Spinal cord (tissue), 10 donors: ENCODE results near the gene MTREX. TPM values are rescaled to one million over a fixed set of nuclear protein-coding genes. Genes with fewer than 3 reads are reported as not detected.

Source experiments
- DNase-seq, 6 donors: peaks; one replicate each; pipeline versions ENCODE4 v3.0.0 to v3.0.0-alpha.2; 2013 to 2015; ENCODE audit warnings: low spot score in 6 of 6, low read depth in 4 of 6
- H3K27ac ChIP-seq: one replicate; pipeline ENCODE4 v1.5.1; 2013; ENCODE audit warnings: low read depth, low read length, control low read depth
- H3K27me3 ChIP-seq: one replicate; pipeline ENCODE4 v1.6.1; 2013; ENCODE audit warnings: low read length; ENCODE audit not compliant: control insufficient read depth, insufficient read depth
- H3K36me3 ChIP-seq: one replicate; pipeline ENCODE4 v1.6.1; 2013; ENCODE audit warnings: low read length; ENCODE audit not compliant: control insufficient read depth, insufficient read depth
- H3K4me1 ChIP-seq: one replicate; pipeline ENCODE4 v1.6.1; 2013; ENCODE audit warnings: low read length; ENCODE audit not compliant: control insufficient read depth, insufficient read depth
- H3K4me3 ChIP-seq: one replicate; pipeline ENCODE4 v1.5.1; 2013; ENCODE audit warnings: low read depth, low read length, control low read depth
- H3K9me3 ChIP-seq: one replicate; pipeline ENCODE4 v1.6.1; 2013; ENCODE audit warnings: low read length; ENCODE audit not compliant: control insufficient read depth, insufficient read depth
- WGBS: methylation state at CpG from one replicate; pipeline ENCODE4 v1.1.5; 2013; ENCODE audit warnings: missing lambda C conversion rate; ENCODE audit not compliant: insufficient coverage; 5-methylcytosine and 5-hydroxymethylcytosine counted together
- polyA plus RNA-seq, 2 donors: library from polyadenylated mRNA; unstranded; fragments of 120-200 nt; gene quantifications; one replicate each; pipeline ENCODE4 v1.2.1, GENCODE V29; 2013; ENCODE audit not compliant: insufficient read length in 2 of 2
- total RNA-seq, 2 donors: library from RNA; depleted of rRNA in 1 of 2; stranded (reverse); fragments of 120-200 nt in 1 of 2; fragments of >200 nt in 1 of 2; gene quantifications; one replicate each; pipeline versions ENCODE4 v1.2.3 to v1.2.4, GENCODE V29; 2013 to 2014
- donor health status: healthy.

The MTREX gene
- total and polyA plus RNA-seq, 4 donors, result 58.9 to 92.6 (median 71.3) TPM

GRCh38 chr5:55338810-55339243 lies 31.0 kb downstream of the MTREX start:
- Histone ChIP-seq H3K4me1 (no peaks in the 10 kb centered on the region), H3K27ac (no peak overlapping the region), H3K4me3 (no peak overlapping the region), H3K27me3 (no peaks in the 10 kb centered on the region), H3K9me3 (no peaks in the 10 kb centered on the region), H3K36me3 (peaks cover 6% of the 10 kb centered on the region)
- no peak for DNase-seq
- no CpG with 5 or more reads among the region's 5 CpGs for WGBS

GRCh38 chr5:55343107-55343506 lies 35.3 kb downstream of the MTREX start:
- Histone ChIP-seq H3K27me3 (no peaks in the 10 kb centered on the region), H3K9me3 (no peaks in the 10 kb centered on the region), H3K36me3 (peaks cover 20% of the 10 kb centered on the region), H3K4me1 (no peaks in the 10 kb centered on the region), H3K27ac (no peak overlapping the region), H3K4me3 (no peak overlapping the region)
- 93% methylated on average over 3 of the region's 4 CpGs for WGBS
- no peak for DNase-seq

GRCh38 chr5:55343609-55344008 lies 35.8 kb downstream of the MTREX start:
- Histone ChIP-seq H3K27me3 (no peaks in the 10 kb centered on the region), H3K9me3 (no peaks in the 10 kb centered on the region), H3K4me3 (no peak overlapping the region), H3K36me3 (peaks cover 21% of the 10 kb centered on the region), H3K27ac (no peak overlapping the region), H3K4me1 (no peaks in the 10 kb centered on the region)
- no CpG with 5 or more reads among the region's 1 CpG for WGBS
- no peak for DNase-seq

GRCh38 chr5:55344392-55344992 lies 36.7 kb downstream of the MTREX start:
- Histone ChIP-seq H3K27me3 (no peaks in the 10 kb centered on the region), H3K36me3 (peaks cover 25% of the 10 kb centered on the region), H3K4me3 (no peak overlapping the region), H3K4me1 (no peaks in the 10 kb centered on the region), H3K27ac (no peak overlapping the region), H3K9me3 (no peaks in the 10 kb centered on the region)
- no CpG with 5 or more reads among the region's 2 CpGs for WGBS
- peak; percentile 26 to 86 (median 59) for DNase-seq

- no peak overlapping the region for H3K4me3 ChIP-seq
- H3K27ac ChIP-seq, result no peak overlapping the region
- H3K36me3 ChIP-seq, result peaks cover 25% of the 10 kb centered on the region
- 100% methylated on average over 3 of the region's 4 CpGs for WGBS
- DNase-seq, result no peak
- no peaks in the 10 kb centered on the region for H3K9me3 ChIP-seq
- H3K27me3 ChIP-seq, result no peaks in the 10 kb centered on the region
- no peaks in the 10 kb centered on the region for H3K4me1 ChIP-seq
Measured at GRCh38 chr5:55345327-55345726, 37.5 kb downstream of the MTREX start.

GRCh38 chr5:55347786-55348185 lies 40.0 kb downstream of the MTREX start:
- no peak overlapping the region for H3K4me3 ChIP-seq
- no peaks in the 10 kb centered on the region for H3K27me3 ChIP-seq
- H3K9me3 ChIP-seq, result no peaks in the 10 kb centered on the region
- WGBS, result 100% methylated on average over 1 of the region's 3 CpGs
- DNase-seq, result no peak
- no peaks in the 10 kb centered on the region for H3K4me1 ChIP-seq
- no peak overlapping the region for H3K27ac ChIP-seq
- H3K36me3 ChIP-seq, result peaks cover 24% of the 10 kb centered on the region

- no peak for DNase-seq
- no peaks in the 10 kb centered on the region for H3K27me3 ChIP-seq
- peaks cover 30% of the 10 kb centered on the region for H3K36me3 ChIP-seq
- H3K9me3 ChIP-seq, result no peaks in the 10 kb centered on the region
- no peak overlapping the region for H3K4me3 ChIP-seq
- H3K27ac ChIP-seq, result no peak overlapping the region
- WGBS, result no CpG with 5 or more reads among the region's 1 CpG
- H3K4me1 ChIP-seq, result no peaks in the 10 kb centered on the region
Measured at GRCh38 chr5:55350754-55351153, 43.0 kb downstream of the MTREX start.

GRCh38 chr5:55356896-55357295 lies 49.1 kb downstream of the MTREX start:
- H3K4me1 ChIP-seq, result no peaks in the 10 kb centered on the region
- WGBS, result 100% methylated on average over 3 of the region's 4 CpGs
- peaks cover 25% of the 10 kb centered on the region for H3K36me3 ChIP-seq

GRCh38 chr5:55360190-55360589 lies 52.4 kb downstream of the MTREX start:
- Histone ChIP-seq H3K27me3 (no peaks in the 10 kb centered on the region), H3K36me3 (peaks cover 14% of the 10 kb centered on the region), H3K4me1 (no peaks in the 10 kb centered on the region), H3K9me3 (no peaks in the 10 kb centered on the region), H3K4me3 (no peak overlapping the region), H3K27ac (no peak overlapping the region)
- no peak for DNase-seq
- WGBS, result no CpG with 5 or more reads among the region's 2 CpGs

More at GRCh38 chr5:55356896-55357295, 49.1 kb downstream of the MTREX start:
- Histone ChIP-seq H3K9me3 (no peaks in the 10 kb centered on the region), H3K27me3 (no peaks in the 10 kb centered on the region), H3K27ac (no peak overlapping the region), H3K4me3 (no peak overlapping the region)
- no peak for DNase-seq

GRCh38 chr5:55363856-55364255 lies 56.1 kb downstream of the MTREX start:
- H3K9me3 ChIP-seq, result no peaks in the 10 kb centered on the region
- H3K4me1 ChIP-seq, result no peaks in the 10 kb centered on the region
- H3K4me3 ChIP-seq, result no peak overlapping the region
- H3K36me3 ChIP-seq, result peaks cover 7% of the 10 kb centered on the region
- no peaks in the 10 kb centered on the region for H3K27me3 ChIP-seq
- 100% methylated on average over 1 of the region's 3 CpGs for WGBS
- no peak for DNase-seq
- no peak overlapping the region for H3K27ac ChIP-seq
